ENCODE results near the gene WSCD1.

Gene WSCD1

DNA sequence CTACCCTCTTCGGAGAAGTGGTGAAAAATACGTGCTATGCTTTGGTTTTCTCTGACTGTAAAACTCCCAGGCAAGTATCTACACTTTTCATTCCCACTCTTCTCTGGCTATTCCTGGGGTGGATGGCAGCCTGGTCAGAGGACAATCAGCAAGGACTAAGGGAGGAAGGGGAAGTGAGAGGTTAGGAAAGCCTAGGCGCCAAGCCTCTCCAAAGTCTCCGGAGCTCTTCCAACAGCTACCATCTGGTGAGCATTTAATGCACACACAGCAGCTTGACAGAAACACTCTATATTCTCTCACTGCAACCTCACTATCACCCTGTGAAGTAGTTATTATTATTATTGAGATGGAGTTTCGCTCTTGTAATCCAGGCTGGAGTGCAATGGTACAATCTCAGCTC, 65.1 kb downstream of the WSCD1 start:
- no peak for DNase-seq (ENCODE audit: low read depth)
- TF ChIP-seq, protein P1, sequence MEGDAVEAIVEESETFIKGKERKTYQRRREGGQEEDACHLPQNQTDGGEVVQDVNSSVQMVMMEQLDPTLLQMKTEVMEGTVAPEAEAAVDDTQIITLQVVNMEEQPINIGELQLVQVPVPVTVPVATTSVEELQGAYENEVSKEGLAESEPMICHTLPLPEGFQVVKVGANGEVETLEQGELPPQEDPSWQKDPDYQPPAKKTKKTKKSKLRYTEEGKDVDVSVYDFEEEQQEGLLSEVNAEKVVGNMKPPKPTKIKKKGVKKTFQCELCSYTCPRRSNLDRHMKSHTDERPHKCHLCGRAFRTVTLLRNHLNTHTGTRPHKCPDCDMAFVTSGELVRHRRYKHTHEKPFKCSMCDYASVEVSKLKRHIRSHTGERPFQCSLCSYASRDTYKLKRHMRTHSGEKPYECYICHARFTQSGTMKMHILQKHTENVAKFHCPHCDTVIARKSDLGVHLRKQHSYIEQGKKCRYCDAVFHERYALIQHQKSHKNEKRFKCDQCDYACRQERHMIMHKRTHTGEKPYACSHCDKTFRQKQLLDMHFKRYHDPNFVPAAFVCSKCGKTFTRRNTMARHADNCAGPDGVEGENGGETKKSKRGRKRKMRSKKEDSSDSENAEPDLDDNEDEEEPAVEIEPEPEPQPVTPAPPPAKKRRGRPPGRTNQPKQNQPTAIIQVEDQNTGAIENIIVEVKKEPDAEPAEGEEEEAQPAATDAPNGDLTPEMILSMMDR (conservative IDR thresholded peaks at IDR 0.05; ENCODE audit: low read depth, low read length): no peak
- no peak overlapping the region for H3K4me3 ChIP-seq (ENCODE audit: low read depth, low read length)

DNA sequence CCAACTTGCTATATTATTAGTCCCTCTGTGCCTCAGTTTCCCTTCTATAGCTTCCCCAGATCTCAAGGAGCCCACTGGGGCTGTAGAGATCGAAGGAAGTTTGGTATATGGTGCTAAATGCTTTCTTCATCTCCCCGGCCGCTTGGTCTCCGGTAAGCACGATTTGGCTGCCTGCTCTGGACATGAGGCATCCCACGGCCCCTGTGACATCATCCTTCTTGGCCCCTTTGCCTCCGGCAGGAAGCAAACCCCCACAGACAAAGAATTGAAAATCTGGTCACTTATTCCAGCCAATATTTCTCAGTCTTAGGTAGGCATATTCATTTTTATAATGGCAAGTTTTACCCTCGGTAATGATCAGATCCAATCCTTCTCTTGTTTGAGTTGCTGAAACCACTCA, 65.8 kb downstream of the WSCD1 start:
- no peak overlapping the region for H3K4me3 ChIP-seq (ENCODE audit: low read depth, low read length)
- TF ChIP-seq, protein P1 (conservative IDR thresholded peaks at IDR 0.05; ENCODE audit: low read depth, low read length): no peak
- no peak for DNase-seq (ENCODE audit: low read depth)

DNA sequence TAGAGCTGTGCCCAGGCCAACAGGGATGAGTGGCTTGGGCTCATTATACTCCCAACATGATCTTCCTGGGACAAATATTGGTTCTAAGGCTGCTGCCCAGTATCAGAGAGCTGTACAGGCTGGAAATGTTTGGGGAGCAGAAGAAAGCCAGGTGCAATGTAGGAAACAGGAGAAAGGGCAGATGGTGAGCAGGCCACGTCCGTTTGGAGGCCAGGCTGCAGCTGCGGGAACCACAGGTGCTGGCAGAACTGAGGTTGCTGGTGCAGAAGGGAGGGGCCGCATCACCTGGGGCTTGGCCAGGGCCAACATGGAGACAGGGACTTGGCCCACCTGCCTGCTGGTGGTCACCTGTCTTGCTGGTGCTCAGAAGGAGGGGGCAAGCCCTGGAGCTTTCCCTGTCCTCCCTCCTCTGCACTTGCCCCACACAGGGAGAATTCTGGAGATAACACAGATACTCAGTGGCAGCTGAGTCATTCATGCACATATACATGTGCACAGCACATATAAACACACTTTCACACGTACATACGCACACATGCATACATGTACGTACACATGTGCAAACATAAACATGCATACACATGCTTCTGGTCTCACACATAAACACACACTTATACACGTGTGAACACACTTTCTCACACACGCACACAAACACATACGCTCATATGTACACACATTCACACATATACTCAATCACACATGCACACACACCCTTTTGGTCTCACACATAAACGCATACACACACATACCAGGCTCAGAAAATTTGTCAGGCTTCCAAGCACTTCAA, 67.7 kb downstream of the WSCD1 start:
- TF ChIP-seq, protein P1 (conservative IDR thresholded peaks at IDR 0.05; ENCODE audit: low read depth, low read length): no peak
- no peak overlapping the region for H3K4me3 ChIP-seq (ENCODE audit: low read depth, low read length)
- no peak for DNase-seq (ENCODE audit: low read depth)

DNA sequence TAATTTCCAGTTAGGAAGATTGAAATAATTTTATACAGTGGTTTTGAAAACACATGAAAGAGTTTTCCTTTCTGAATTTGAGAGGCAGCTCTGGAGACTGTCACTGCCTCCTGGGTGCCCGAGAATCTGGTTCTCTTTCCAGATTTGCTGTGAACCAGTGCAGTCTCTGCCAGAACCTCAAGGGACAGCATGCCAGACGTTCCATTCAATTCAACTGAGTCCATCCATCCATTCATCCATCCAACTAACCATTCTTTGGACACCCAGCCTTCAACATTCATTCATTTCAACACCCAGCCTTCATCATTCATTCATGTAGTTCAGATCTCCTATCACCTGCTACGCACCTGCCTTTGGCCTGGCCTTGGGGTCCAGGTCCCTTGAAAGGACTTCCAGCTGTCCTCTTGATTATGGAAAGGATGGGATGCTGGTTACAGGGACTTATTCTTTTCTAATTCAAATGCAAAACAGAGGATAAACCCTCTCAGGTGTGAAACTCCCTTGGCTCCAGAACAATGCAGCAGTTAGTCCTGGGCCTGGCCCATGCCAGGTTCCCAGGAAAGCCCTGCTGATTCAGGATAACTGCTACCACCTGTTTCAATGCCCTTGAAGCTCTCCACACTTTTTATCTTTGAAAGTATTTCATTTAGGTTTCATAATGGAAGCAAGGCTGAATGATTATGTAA, 68.7 kb downstream of the WSCD1 start:
- no peak overlapping the region for H3K4me3 ChIP-seq (ENCODE audit: low read depth, low read length)
- DNase-seq (ENCODE audit: low read depth): no peak
- TF ChIP-seq, protein P1 (conservative IDR thresholded peaks at IDR 0.05; ENCODE audit: low read depth, low read length): no peak

DNA sequence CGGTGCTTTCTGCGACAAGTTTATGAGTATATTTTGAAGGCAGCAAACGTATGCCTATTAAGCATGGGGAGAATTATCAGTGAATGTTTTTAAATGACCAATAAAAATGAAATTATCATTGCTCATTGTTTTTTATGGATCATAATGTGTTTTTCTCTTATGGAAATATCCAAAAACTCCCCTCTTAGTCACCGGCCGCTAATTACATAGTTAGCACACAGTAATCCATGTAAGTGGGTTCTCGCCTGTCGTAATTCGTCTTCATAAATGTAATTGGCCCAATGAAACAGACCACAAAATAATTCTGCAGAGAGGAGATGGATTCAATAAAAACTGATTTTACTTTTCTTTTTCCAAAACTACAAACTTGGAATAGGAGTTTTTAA, 69.3 kb downstream of the WSCD1 start:
- no peak overlapping the region for H3K4me3 ChIP-seq (ENCODE audit: low read depth, low read length)
- DNase-seq (ENCODE audit: low read depth): no peak
- TF ChIP-seq, protein P1 (conservative IDR thresholded peaks at IDR 0.05; ENCODE audit: low read depth, low read length): no peak

DNA sequence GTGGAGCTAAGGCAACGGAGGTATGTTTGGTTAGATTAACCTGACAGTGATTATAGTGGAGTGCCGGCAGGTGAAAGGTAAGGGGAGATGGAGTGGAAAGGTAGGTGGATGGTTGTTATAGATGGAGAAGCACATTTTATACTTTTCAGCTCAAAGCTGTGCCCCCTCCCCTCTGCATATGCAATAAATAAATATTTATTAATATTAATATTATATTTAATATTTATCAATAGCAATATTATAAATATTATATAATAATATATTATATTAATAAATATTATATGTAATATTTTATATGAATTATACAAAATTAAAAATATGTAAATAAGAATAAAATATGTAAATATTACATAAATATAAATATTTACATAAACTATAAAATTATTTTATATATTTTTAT, 70.0 kb downstream of the WSCD1 start:
- TF ChIP-seq, protein P1 (conservative IDR thresholded peaks at IDR 0.05; ENCODE audit: low read depth, low read length): no peak
- H3K4me3 ChIP-seq (ENCODE audit: low read depth, low read length): no peak overlapping the region
- DNase-seq (ENCODE audit: low read depth): no peak
